Stimulated activated naive B cell treated with anti-CD40 and anti-IgM and Interleukin-4, amounts not matched to agents 10 μg/mL and 1 μg/mL and 100 μg/mL, for 72 hours (primary cell): Measurements from ENCODE around the gene MCM3.

ENCODE experiments used
- ATAC-seq, 2 donors: fragments of 150-1000 bp; cut with Tn5 transposase; replicated peaks; 2 replicates each; pipeline ENCODE4 v1.10.0; 2021; ENCODE audit warnings: moderate library complexity in 1 of 2
- DNase-seq: peaks from one replicate; pipeline ENCODE4 v3.0.0; 2021
- H3K27ac Mint-ChIP-seq: one replicate; pipeline ENCODE4 v1.8.0; 2022; ENCODE audit warnings: mild to moderate bottlenecking, mixed read lengths
- H3K27me3 Mint-ChIP-seq, 2 donors: one replicate each; pipeline ENCODE4 v1.8.0; 2022; ENCODE audit warnings: mixed read lengths in 2 of 2
- H3K36me3 Mint-ChIP-seq, 2 donors: one replicate each; pipeline ENCODE4 v1.8.0; 2022; ENCODE audit warnings: mixed read lengths in 2 of 2, mild to moderate bottlenecking in 1 of 2
- H3K4me1 Mint-ChIP-seq, 2 donors: one replicate each; pipeline ENCODE4 v1.8.0; 2022; ENCODE audit warnings: mixed read lengths in 2 of 2, mild to moderate bottlenecking in 1 of 2
- H3K4me3 Mint-ChIP-seq, 2 donors: one replicate each; pipeline ENCODE4 v1.8.0; 2022; ENCODE audit warnings: mild to moderate bottlenecking in 2 of 2, mixed read lengths in 2 of 2, moderate library complexity in 1 of 2
- H3K9me3 Mint-ChIP-seq, 2 donors: one replicate each; pipeline ENCODE4 v1.8.0; 2022; ENCODE audit warnings: mixed read lengths in 2 of 2, mild to moderate bottlenecking in 1 of 2

Gene MCM3

GRCh38 chr6:52251113-52251512 lies 33.4 kb downstream of the MCM3 start:
- no peak for ATAC-seq
- Mint-ChIP-seq H3K9me3 (no peaks in the 10 kb centered on the region), H3K27ac (no peak overlapping the region), H3K4me1 (peaks cover 0 to 1% of the 10 kb centered on the region in 2 donors), H3K36me3 (no peaks in the 10 kb centered on the region), H3K4me3 (no peak overlapping the region), H3K27me3 (peaks cover 39 to 41% of the 10 kb centered on the region in 2 donors)
- DNase-seq, result no peak

- Mint-ChIP-seq H3K4me1 (peaks cover 0 to 1% of the 10 kb centered on the region in 2 donors), H3K9me3 (no peaks in the 10 kb centered on the region), H3K36me3 (no peaks in the 10 kb centered on the region), H3K4me3 (no peak overlapping the region), H3K27ac (no peak overlapping the region), H3K27me3 (peaks cover 28 to 32% of the 10 kb centered on the region in 2 donors)
- no peak for ATAC-seq
- DNase-seq, result no peak
Observed at GRCh38 chr6:52249078-52249477, 35.5 kb downstream of the MCM3 start.

DNA sequence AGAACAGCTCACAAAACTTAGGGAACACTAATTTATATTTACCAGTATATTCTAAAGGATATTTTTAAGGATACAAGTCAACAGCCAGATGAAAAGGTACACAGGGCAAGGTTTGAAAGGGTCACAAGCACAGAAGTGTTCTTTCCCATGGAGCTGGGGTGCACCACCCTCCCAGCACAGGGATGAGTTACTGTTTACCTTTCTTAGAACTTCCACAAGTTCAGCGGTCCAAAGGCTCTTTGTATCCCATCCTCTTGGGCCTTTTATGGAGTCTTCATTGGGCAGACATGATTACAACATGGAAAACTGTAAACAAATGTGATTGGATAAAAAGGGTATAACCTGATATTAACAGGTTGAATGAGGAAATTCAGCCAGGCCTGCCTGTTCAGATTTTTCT lies 39.1 kb downstream of the MCM3 start:
- no peak for ATAC-seq

GRCh38 chr6:52244400-52244799 lies 40.1 kb downstream of the MCM3 start, which contains the start of gene IL17F:
Gene IL17F (minus strand): TSS chr6:52244500. CDS start chr6:52244429, 71 bp downstream.
- no peak for DNase-seq
- peaks cover 0 to 15% of the 10 kb centered on the region in 2 donors for H3K27me3 Mint-ChIP-seq
- H3K4me3 Mint-ChIP-seq, result no peak within 1 kb of the TSS
- no peak for ATAC-seq
- no peaks in the 10 kb centered on the region for H3K9me3 Mint-ChIP-seq
- no peak within 1 kb of the TSS for H3K27ac Mint-ChIP-seq
- H3K36me3 Mint-ChIP-seq, result no peaks in the 10 kb centered on the region
- H3K4me1 Mint-ChIP-seq, result no peaks in the 10 kb centered on the region

More for the DNA sequence above, 39.1 kb downstream of the MCM3 start:
- peaks cover 5 to 19% of the 10 kb centered on the region in 2 donors for H3K27me3 Mint-ChIP-seq
- H3K4me3 Mint-ChIP-seq, result no peak overlapping the region
- H3K9me3 Mint-ChIP-seq, result no peaks in the 10 kb centered on the region
- no peak overlapping the region for H3K27ac Mint-ChIP-seq
- no peaks in the 10 kb centered on the region for H3K4me1 Mint-ChIP-seq
- DNase-seq, result no peak
- no peaks in the 10 kb centered on the region for H3K36me3 Mint-ChIP-seq

DNA sequence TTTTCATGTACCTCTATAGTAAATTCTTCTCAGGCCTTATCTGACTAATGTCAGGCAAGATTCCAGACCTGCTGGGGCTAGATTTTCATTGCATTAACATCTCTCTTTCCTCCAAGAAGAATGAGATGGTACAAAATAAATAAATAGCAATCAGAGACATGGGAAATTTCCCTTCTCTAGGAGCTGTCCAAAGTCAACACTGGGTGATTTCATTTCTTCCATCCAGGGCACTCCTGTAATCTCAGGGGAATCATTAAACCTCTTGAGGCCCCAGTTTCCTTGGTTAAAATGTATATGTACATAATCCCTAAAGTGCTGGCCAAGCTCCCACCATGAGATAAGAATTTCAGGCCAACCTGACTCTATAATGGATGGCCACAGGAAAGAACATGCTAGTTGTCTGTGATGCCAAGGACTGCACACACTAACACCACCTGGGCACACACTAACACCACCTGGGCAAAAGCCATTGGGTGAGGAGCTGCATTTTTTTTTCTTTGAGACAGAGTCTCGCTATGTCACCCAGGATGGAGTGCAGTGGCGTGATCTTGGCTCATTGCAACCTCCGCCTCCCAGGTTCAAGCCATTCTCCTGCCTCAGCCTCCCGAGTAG lies 41.2 kb downstream of the MCM3 start:
- ATAC-seq, result no peak
- no peak overlapping the region for H3K4me3 Mint-ChIP-seq
- H3K4me1 Mint-ChIP-seq, result no peaks in the 10 kb centered on the region
- no peaks in the 10 kb centered on the region for H3K9me3 Mint-ChIP-seq
- H3K36me3 Mint-ChIP-seq, result no peaks in the 10 kb centered on the region
- DNase-seq, result no peak
- peaks cover 0 to 9% of the 10 kb centered on the region in 2 donors for H3K27me3 Mint-ChIP-seq
- H3K27ac Mint-ChIP-seq, result no peak overlapping the region

DNA sequence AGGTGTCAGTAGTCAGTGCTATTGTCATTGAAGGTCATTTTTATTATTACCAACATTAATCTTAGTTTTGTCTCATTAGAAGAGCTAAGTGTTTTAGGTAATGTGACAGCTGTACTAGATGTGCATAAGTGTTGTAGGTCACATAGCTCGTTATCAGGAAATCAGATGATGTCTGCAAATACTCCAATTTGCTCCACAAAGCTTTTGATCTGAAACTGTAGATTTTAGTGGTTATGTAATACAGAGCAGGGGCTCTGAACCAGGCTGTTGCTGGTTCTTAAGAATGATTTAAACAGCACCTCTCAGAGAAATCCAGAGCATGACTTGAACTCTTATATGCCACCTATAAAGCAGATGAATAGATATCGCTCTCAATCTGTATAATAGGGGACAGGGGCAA lies 42.7 kb downstream of the MCM3 start:
- ATAC-seq, result no peak
- Mint-ChIP-seq H3K27me3 (peaks cover 0 to 3% of the 10 kb centered on the region in 2 donors), H3K4me1 (no peaks in the 10 kb centered on the region), H3K27ac (no peak overlapping the region), H3K9me3 (no peaks in the 10 kb centered on the region), H3K36me3 (no peaks in the 10 kb centered on the region), H3K4me3 (no peak overlapping the region)
- no peak for DNase-seq

- Mint-ChIP-seq H3K9me3 (no peaks in the 10 kb centered on the region), H3K27me3 (peaks cover 11 to 15% of the 10 kb centered on the region in 2 donors), H3K27ac (no peak overlapping the region), H3K4me3 (no peak overlapping the region), H3K4me1 (no peaks in the 10 kb centered on the region), H3K36me3 (no peaks in the 10 kb centered on the region)
- ATAC-seq (peak; percentile 83), DNase-seq (no peak)
Observed at GRCh38 chr6:52233975-52234823, 50.3 kb downstream of the MCM3 start.

GRCh38 chr6:52233005-52233404 lies 51.5 kb downstream of the MCM3 start:
- peaks cover 11 to 15% of the 10 kb centered on the region in 2 donors for H3K27me3 Mint-ChIP-seq

DNA sequence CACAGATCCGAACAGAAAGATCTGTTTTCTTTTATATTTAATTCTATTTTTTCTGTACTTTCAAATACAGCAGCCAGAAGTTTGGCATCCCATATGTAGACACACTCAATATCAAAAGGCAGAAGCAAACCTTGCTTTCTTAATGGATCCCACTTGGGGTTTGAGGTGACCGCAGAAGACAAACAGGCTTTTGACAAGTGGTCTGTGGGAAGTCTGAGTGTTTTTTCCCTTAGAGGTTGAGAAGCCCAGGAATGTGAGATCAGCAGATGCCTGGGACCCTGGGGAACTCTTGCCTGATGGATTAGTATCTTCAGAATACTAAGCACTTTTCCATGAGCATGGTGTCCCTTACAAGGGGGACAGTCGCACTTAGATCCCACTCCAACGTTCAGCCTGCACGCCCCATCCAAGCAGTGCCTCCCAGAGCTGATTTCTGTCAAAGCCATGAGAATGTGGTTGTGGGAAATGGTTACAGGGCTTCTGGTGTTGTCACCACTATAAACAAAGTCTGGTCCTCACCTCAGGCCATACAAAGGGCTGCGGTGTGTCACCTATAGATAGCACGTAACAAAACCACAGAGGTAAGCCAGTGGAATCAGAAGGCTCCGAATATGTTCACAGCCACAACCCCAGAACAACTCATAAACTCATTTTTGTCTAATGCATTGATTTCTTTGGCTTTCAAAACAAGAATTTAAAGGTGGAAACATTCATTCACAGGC lies 53.0 kb downstream of the MCM3 start:
- Mint-ChIP-seq H3K4me3 (no peak overlapping the region), H3K36me3 (no peaks in the 10 kb centered on the region), H3K4me1 (peaks cover 2 to 15% of the 10 kb centered on the region in 2 donors), H3K27ac (no peak overlapping the region), H3K27me3 (peaks cover 11% of the 10 kb centered on the region in 2 donors), H3K9me3 (no peaks in the 10 kb centered on the region)
- ATAC-seq (no peak), DNase-seq (no peak)

More at GRCh38 chr6:52233005-52233404, 51.5 kb downstream of the MCM3 start:
- H3K27ac Mint-ChIP-seq, result no peak overlapping the region
- no peaks in the 10 kb centered on the region for H3K36me3 Mint-ChIP-seq
- DNase-seq (no peak), ATAC-seq (no peak)
- H3K4me3 Mint-ChIP-seq, result no peak overlapping the region
- peaks cover 0 to 4% of the 10 kb centered on the region in 2 donors for H3K4me1 Mint-ChIP-seq
- no peaks in the 10 kb centered on the region for H3K9me3 Mint-ChIP-seq

DNA sequence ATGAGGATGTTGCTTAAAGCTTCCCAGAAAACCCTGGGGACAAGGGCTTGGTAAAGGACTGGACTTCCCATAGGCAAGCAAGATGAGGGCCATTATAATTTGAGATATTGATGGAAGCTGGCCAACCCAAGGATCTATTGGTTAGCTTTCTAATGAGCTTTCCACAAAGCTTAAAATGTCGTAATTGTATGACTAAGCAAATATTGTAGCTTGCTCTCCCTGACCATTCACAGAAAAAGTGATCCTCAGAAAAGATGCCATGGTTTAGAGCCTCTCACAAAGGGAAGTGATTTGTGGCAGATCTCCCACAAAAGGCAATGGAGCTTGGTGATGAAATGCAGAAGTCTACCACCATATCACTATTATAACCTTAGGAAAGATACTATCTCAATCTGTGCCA lies 53.9 kb downstream of the MCM3 start:
- Mint-ChIP-seq H3K9me3 (no peaks in the 10 kb centered on the region), H3K36me3 (no peaks in the 10 kb centered on the region), H3K4me3 (no peak overlapping the region), H3K4me1 (peaks cover 2 to 15% of the 10 kb centered on the region in 2 donors), H3K27ac (no peak overlapping the region), H3K27me3 (peaks cover 7 to 8% of the 10 kb centered on the region in 2 donors)
- DNase-seq, result no peak
- no peak for ATAC-seq

DNA sequence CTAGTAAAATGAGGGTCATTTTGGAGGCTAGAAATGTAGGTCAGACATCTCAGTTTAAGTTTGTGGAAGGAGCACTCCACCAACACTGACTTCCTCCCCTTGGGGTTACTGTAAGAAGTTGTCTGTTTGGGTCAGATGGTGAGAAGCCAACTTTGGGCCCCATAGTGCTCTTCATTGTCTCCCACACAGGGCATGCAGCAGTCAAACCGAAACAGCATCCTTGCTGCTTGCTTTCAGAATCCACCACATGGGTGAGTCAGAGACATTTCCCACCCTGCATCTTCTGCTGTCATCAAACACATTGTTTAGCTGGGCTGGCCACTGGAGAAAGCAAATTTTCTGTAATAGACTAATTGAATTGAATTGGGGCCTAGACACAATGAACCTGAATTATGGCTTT lies 57.0 kb downstream of the MCM3 start:
- peak; percentile 61 for DNase-seq
- Mint-ChIP-seq H3K4me1 (peaks cover 2 to 15% of the 10 kb centered on the region in 2 donors), H3K4me3 (no peak overlapping the region), H3K27ac (no peak overlapping the region), H3K36me3 (no peaks in the 10 kb centered on the region), H3K27me3 (peaks cover 5 to 15% of the 10 kb centered on the region in 2 donors), H3K9me3 (no peaks in the 10 kb centered on the region)
- ATAC-seq, result peak; percentile 99 to 100

- peaks cover 12 to 21% of the 10 kb centered on the region in 2 donors for H3K27me3 Mint-ChIP-seq
- ATAC-seq, result peak; percentile 67 to 68
- no peak for DNase-seq
- H3K9me3 Mint-ChIP-seq, result no peaks in the 10 kb centered on the region
- H3K27ac Mint-ChIP-seq, result no peak overlapping the region
- H3K4me1 Mint-ChIP-seq, result peaks cover 0 to 3% of the 10 kb centered on the region in 2 donors
- H3K4me3 Mint-ChIP-seq, result no peak overlapping the region
- H3K36me3 Mint-ChIP-seq, result no peaks in the 10 kb centered on the region
Observed at GRCh38 chr6:52221302-52221701, 63.2 kb downstream of the MCM3 start.

DNA sequence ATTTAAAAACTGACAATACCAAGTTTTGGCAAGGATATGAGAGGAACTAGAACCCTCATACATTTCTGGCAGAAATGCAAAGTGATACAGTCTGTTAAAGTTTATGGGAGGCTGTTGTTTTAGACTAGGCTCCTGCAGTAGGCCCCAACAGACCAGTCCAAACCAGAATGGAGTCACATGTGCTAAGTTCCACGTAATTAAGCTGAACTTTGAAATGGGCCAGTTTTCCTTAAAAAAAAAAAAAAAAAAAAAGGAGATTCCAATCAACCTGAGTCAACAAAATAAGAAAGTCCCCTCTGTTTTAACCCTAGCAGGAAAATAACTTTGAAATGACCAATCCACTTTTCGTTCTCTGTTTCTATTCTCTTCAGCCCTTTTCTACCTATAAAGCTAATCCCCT lies 66.8 kb downstream of the MCM3 start:
- DNase-seq (no peak), ATAC-seq (no peak)
- Mint-ChIP-seq H3K4me1 (peaks cover 0 to 3% of the 10 kb centered on the region in 2 donors), H3K27me3 (peaks cover 8% of the 10 kb centered on the region in 2 donors), H3K36me3 (no peaks in the 10 kb centered on the region), H3K9me3 (no peaks in the 10 kb centered on the region), H3K27ac (no peak overlapping the region), H3K4me3 (no peak overlapping the region)

DNA sequence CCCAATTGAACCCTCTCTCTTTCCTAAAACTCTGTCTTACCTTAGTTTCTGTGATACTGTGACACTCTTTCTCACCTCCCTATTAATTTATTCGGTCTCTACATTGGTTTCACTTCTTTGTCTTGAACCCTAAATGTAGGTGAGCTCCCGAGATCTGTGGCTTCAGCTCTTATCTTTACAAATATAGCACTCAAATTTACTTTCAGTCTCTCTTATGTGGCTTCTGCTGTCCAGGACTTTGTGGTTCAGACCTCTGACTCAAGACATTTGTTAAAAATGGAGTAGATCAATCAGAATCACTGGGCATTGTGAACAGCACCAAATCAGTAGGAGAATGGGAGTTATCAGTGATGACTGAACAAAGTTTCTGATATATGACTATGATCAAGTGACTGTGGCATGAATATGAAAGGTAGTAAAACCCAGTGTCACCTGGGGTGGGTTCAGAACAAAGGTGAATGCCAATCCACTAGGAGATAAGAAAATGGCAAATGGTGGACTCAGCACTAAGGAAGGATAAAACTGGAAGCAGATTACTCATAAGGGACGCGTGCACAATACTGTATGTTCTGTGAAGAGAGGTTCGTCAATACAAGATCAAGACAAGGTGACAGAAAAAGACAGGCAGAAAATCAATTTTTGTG lies 67.5 kb downstream of the MCM3 start:
- DNase-seq (no peak), ATAC-seq (peak; percentile 24 to 32)
- no peaks in the 10 kb centered on the region for H3K36me3 Mint-ChIP-seq
- H3K27ac Mint-ChIP-seq, result no peak overlapping the region
- peaks cover 10 to 15% of the 10 kb centered on the region in 2 donors for H3K27me3 Mint-ChIP-seq
- no peaks in the 10 kb centered on the region for H3K9me3 Mint-ChIP-seq
- H3K4me3 Mint-ChIP-seq, result no peak overlapping the region
- H3K4me1 Mint-ChIP-seq, result peaks cover 0 to 3% of the 10 kb centered on the region in 2 donors
